Suprapubic skin (tissue), 4 donors: Measurements from ENCODE around the gene PTP4A2. TPM values are rescaled to one million over a fixed set of nuclear protein-coding genes. Genes with fewer than 3 reads are reported as not detected.

Experiments used
- DNase-seq, 2 donors: peaks; one replicate each; pipeline ENCODE4 v3.0.0-alpha.2; 2019; ENCODE audit warnings: low spot score in 2 of 2
- H3K27ac ChIP-seq: fragments of 200-600 bp; sonication (generic); one replicate; pipeline ENCODE4 v1.5.1; 2019
- H3K27me3 ChIP-seq: fragments of 200-600 bp; sonication (generic); one replicate; pipeline ENCODE4 v1.5.1; 2019
- H3K36me3 ChIP-seq: fragments of 200-600 bp; sonication (generic); one replicate; pipeline ENCODE4 v1.5.1; 2019
- H3K4me1 ChIP-seq: fragments of 200-600 bp; sonication (generic); one replicate; pipeline ENCODE4 v1.5.1; 2019
- H3K4me3 ChIP-seq: fragments of 200-600 bp; sonication (generic); one replicate; pipeline ENCODE4 v1.5.1; 2019; ENCODE audit warnings: mild to moderate bottlenecking
- H3K9me3 ChIP-seq: fragments of 200-600 bp; sonication (generic); one replicate; pipeline ENCODE4 v1.5.1; 2019
- EP300 ChIP-seq: sonication (generic); formaldehyde crosslinking; IDR thresholded peaks from one replicate; pipeline ENCODE4 v1.6.1; 2017; ENCODE audit warnings: antibody characterized with exemption
- POLR2A ChIP-seq, 2 donors: fragments of 450-650 bp; IDR thresholded peaks; one replicate each; pipeline ENCODE4 v1.6.1; 2017; ENCODE audit warnings: antibody characterized with exemption in 2 of 2, mild to moderate bottlenecking in 2 of 2, moderate library complexity in 2 of 2
- POLR2AphosphoS5 ChIP-seq, 3 donors: sonication (generic); formaldehyde crosslinking; IDR thresholded peaks; one replicate each; pipeline ENCODE4 v1.6.1; 2017; ENCODE audit warnings: antibody characterized with exemption in 3 of 3
- WGBS: methylation state at CpG from one replicate; pipeline ENCODE4 v1.1.5; 2018; 5-methylcytosine and 5-hydroxymethylcytosine counted together
- total RNA-seq, 4 donors: library from RNA; depleted of rRNA; stranded (reverse); fragments of >200 nt; gene quantifications; one replicate each; pipeline ENCODE4 v1.1.0, GENCODE V29; 2016
- TF ChIP-seq, protein P1 (sequence below), 2 donors: fragments of 200-600 bp in 1 of 2; fragments of 450-650 bp in 1 of 2; sonication (generic) in 1 of 2; IDR thresholded peaks; one replicate each; pipeline ENCODE4 v1.5.1; 2016 to 2019; ENCODE audit warnings: antibody characterized with exemption in 2 of 2, mild to moderate bottlenecking in 1 of 2, moderate library complexity in 1 of 2

Gene PTP4A2
- total RNA-seq, 4 donors from 2014 or later, result 97.2 to 147 (median 121) TPM

DNA sequence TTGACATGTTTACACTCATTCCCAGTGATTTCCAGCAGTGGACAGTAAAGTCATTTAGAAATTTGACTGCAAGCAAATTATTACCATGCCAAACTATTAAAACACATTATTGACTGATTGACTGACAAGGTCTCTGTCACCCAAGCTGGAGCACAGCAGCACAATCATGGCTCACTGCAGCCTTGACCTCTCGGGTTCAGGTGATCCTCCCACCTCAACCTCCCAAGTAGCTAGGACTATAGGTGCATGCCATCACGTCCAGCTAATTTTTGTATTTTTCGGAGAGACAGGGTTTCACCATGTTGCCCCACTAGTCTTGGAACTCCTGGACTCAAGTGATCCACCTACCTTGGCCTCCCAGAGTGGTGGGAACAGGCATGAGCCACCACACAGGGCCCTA, 24.2 kb downstream of the PTP4A2 start:
- peaks cover 33% of the 10 kb centered on the region for H3K4me1 ChIP-seq
- no peak overlapping the region for H3K4me3 ChIP-seq
- DNase-seq, result no peak
- H3K9me3 ChIP-seq, result no peaks in the 10 kb centered on the region
- WGBS, result 97% methylated on average over 3 of the region's 3 CpGs
- H3K27me3 ChIP-seq, result no peaks in the 10 kb centered on the region
- peaks cover 50% of the 10 kb centered on the region for H3K36me3 ChIP-seq
- TF ChIP-seq, protein P1, sequence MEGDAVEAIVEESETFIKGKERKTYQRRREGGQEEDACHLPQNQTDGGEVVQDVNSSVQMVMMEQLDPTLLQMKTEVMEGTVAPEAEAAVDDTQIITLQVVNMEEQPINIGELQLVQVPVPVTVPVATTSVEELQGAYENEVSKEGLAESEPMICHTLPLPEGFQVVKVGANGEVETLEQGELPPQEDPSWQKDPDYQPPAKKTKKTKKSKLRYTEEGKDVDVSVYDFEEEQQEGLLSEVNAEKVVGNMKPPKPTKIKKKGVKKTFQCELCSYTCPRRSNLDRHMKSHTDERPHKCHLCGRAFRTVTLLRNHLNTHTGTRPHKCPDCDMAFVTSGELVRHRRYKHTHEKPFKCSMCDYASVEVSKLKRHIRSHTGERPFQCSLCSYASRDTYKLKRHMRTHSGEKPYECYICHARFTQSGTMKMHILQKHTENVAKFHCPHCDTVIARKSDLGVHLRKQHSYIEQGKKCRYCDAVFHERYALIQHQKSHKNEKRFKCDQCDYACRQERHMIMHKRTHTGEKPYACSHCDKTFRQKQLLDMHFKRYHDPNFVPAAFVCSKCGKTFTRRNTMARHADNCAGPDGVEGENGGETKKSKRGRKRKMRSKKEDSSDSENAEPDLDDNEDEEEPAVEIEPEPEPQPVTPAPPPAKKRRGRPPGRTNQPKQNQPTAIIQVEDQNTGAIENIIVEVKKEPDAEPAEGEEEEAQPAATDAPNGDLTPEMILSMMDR (IDR thresholded peaks at IDR 0.05), result no peak
- TF ChIP-seq POLR2AphosphoS5 (IDR thresholded peaks at IDR 0.05), result no peak
- TF ChIP-seq EP300, result no peak
- no peak for TF ChIP-seq POLR2A (IDR thresholded peaks at IDR 0.05)
- H3K27ac ChIP-seq, result no peak overlapping the region

DNA sequence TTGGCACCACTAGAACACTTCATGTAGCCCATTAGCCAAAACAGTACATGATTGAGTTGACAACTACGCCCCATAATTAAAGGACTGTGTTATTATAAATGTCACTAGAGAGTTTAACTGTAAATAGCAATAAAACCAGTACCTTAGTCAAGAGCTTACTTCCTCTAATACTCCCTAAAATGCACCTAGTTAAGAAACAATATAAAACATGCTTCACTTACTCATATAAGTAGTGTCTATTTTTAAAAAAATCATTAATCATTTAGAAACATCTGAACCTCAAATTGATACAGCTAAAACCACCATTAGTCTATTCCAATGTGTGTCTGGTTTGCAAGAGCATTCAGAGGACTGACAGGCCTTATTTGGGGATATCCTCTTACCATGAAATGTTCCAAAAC, 25.3 kb downstream of the PTP4A2 start:
- Histone ChIP-seq H3K9me3 (no peaks in the 10 kb centered on the region), H3K4me3 (no peak overlapping the region), H3K4me1 (peaks cover 33% of the 10 kb centered on the region), H3K27ac (no peak overlapping the region), H3K27me3 (no peaks in the 10 kb centered on the region), H3K36me3 (peaks cover 52% of the 10 kb centered on the region)
- TF ChIP-seq POLR2AphosphoS5 (IDR thresholded peaks at IDR 0.05) (no peak), EP300 (no peak), POLR2A (IDR thresholded peaks at IDR 0.05) (no peak)
- TF ChIP-seq, protein P1 (IDR thresholded peaks at IDR 0.05), result no peak
- DNase-seq, result no peak
- 81% methylated on average over 1 of the region's 1 CpG for WGBS

DNA sequence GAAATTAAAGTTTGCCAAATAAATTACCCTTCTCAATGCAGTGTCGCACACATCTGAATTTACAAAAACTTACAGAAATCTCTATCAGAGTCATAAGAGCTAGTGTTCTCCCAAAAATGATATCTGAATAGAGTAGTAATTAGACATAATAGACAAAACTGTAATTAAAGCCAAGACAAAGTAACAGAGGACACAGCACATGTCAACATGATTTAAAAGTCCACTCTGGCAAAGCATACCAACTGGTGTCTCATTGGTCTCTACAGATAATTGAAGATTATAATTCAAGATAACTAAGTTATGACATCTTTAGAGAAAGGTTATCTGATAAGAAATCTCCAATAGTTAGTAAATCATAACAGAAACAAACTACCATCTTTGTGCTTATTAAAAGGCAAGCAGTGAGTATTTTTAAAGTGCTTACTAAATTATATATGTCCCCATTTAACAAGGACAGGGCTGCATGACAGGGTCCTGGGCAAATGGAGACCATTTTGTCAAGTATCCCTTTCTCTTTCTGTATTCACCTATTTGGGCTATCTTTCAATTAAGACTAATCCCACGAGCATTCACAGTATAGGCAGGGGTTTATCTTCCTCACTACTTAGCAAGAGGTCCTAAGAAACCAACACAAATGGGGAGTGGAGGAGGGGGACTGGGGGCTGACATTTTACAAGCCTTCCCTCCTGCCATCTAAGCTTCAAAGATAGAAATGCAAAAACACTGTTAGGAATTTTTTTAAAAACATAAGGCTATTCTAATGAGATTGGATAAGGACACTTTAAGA, 26.0 kb downstream of the PTP4A2 start:
- WGBS, result 82% methylated on average over 2 of the region's 2 CpGs
- H3K4me1 ChIP-seq, result peaks cover 33% of the 10 kb centered on the region
- no peak for DNase-seq
- H3K27me3 ChIP-seq, result no peaks in the 10 kb centered on the region
- H3K27ac ChIP-seq, result no peak overlapping the region
- no peak overlapping the region for H3K4me3 ChIP-seq
- TF ChIP-seq POLR2AphosphoS5 (IDR thresholded peaks at IDR 0.05) (no peak), POLR2A (IDR thresholded peaks at IDR 0.05) (no peak), EP300 (no peak)
- TF ChIP-seq, protein P1 (IDR thresholded peaks at IDR 0.05), result no peak
- H3K36me3 ChIP-seq, result peaks cover 58% of the 10 kb centered on the region
- no peaks in the 10 kb centered on the region for H3K9me3 ChIP-seq

DNA sequence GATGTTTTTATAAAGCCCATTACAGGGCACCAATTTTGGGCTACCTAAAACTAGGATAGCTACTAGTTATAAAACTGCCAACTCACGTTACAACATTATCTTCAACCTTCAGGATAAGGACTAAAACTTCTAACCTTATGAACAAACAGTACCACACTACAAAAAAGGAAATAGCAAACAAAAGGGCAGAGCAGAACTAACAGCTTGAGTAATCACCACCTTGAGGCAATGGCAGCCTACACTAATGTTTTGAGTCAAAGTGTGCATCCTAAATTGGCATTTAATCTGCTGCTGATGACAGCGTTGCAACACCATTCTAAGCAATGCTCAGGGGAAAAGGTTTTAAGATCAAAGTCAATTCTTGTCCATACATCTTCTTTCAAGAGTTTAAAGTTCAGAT, 27.2 kb downstream of the PTP4A2 start:
- DNase-seq, result no peak
- TF ChIP-seq POLR2AphosphoS5 (IDR thresholded peaks at IDR 0.05), result no peak
- TF ChIP-seq, protein P1 (IDR thresholded peaks at IDR 0.05), result no peak
- no peak for TF ChIP-seq EP300
- TF ChIP-seq POLR2A (IDR thresholded peaks at IDR 0.05), result no peak
- peaks cover 33% of the 10 kb centered on the region for H3K4me1 ChIP-seq
- H3K36me3 ChIP-seq, result peaks cover 65% of the 10 kb centered on the region
- 28% methylated on average over 2 of the region's 2 CpGs for WGBS
- no peaks in the 10 kb centered on the region for H3K9me3 ChIP-seq
- no peak overlapping the region for H3K4me3 ChIP-seq
- no peak overlapping the region for H3K27ac ChIP-seq
- H3K27me3 ChIP-seq, result no peaks in the 10 kb centered on the region

DNA sequence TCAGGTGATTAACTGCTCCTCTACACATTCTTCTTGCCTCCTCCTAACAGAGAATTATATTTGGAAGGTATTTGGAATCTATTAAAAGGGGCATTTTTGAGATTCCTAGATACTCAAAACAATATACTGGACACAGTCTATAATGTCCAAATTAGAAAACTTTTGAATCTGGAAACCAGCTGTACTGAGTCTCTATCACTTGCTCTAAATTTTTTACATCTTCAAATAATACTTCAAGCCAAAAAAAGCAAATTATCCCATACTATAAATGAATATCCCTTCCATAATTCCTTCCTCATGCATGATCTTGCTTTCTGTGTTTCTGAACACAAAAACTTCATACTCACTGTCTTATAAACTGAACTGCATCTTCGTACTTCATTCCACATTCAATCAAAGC, 28.5 kb downstream of the PTP4A2 start:
- H3K4me3 ChIP-seq, result no peak overlapping the region
- H3K27me3 ChIP-seq, result no peaks in the 10 kb centered on the region
- H3K27ac ChIP-seq, result no peak overlapping the region
- no peaks in the 10 kb centered on the region for H3K9me3 ChIP-seq
- 86% methylated on average over 1 of the region's 1 CpG for WGBS
- peaks cover 62% of the 10 kb centered on the region for H3K36me3 ChIP-seq
- peaks cover 33% of the 10 kb centered on the region for H3K4me1 ChIP-seq
- no peak for TF ChIP-seq POLR2AphosphoS5 (IDR thresholded peaks at IDR 0.05)
- no peak for TF ChIP-seq EP300
- DNase-seq, result no peak
